Cardiac fibroblast (primary cell): Measurements from ENCODE around the gene SOAT1.
"Not testable (repeated sequence)": the region's sequence is repeated elsewhere in the genome, so short reads cannot be mapped to it uniquely, and the experiment has no call there.

Source experiments
- DNase-seq, 2 donors: peaks; one replicate each; pipeline versions ENCODE4 v3.0.0 to v3.0.0-alpha.2; 2010; ENCODE audit warnings: low read depth in 2 of 2
- H3K4me3 ChIP-seq, 2 donors: replicated peaks in 1 of 2; 1 replicate in 1 of 2; 2 replicates in 1 of 2; pipeline ENCODE4 v1.5.1; 2011; ENCODE audit warnings: low read depth in 2 of 2, low read length in 2 of 2, mild to moderate bottlenecking in 2 of 2, moderate library complexity in 1 of 2
- TF ChIP-seq, protein P1 (sequence below): IDR thresholded peaks from one replicate; pipeline ENCODE4 v1.5.1; 2011; ENCODE audit warnings: low read depth, mild to moderate bottlenecking, low read length, inconsistent platforms

The SOAT1 gene

DNA sequence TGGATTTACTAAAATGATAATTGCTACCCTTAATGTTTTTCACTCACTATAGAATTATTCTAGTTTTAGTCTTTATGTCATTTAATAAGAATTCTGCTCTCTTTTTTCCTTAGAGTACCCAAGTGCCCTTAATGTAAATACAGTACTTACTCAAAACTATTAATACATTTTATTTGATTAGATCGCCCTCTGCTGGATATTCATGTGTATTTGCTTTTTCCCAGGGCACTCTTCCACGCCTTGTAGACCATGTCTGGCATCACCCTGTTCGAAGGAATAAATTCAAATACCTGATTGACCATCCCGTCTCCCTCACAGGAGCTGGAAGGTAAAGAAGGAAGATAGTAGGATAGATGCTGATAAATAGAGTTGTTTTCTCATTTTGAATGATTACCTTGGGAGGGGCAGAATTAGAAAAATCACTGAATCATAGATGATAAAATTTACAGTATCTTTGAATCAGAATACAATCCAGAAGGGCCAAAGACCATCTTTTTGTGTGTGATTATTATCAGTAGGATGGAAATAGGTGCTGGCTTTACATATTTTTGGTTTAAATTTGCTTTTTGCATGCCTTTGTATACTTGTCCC, 76.2 kb downstream of the SOAT1 start:
- no peak overlapping the region for H3K4me3 ChIP-seq
- TF ChIP-seq, protein P1, sequence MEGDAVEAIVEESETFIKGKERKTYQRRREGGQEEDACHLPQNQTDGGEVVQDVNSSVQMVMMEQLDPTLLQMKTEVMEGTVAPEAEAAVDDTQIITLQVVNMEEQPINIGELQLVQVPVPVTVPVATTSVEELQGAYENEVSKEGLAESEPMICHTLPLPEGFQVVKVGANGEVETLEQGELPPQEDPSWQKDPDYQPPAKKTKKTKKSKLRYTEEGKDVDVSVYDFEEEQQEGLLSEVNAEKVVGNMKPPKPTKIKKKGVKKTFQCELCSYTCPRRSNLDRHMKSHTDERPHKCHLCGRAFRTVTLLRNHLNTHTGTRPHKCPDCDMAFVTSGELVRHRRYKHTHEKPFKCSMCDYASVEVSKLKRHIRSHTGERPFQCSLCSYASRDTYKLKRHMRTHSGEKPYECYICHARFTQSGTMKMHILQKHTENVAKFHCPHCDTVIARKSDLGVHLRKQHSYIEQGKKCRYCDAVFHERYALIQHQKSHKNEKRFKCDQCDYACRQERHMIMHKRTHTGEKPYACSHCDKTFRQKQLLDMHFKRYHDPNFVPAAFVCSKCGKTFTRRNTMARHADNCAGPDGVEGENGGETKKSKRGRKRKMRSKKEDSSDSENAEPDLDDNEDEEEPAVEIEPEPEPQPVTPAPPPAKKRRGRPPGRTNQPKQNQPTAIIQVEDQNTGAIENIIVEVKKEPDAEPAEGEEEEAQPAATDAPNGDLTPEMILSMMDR: peak; percentile 55
- peak; percentile 83 to 85 for DNase-seq

DNA sequence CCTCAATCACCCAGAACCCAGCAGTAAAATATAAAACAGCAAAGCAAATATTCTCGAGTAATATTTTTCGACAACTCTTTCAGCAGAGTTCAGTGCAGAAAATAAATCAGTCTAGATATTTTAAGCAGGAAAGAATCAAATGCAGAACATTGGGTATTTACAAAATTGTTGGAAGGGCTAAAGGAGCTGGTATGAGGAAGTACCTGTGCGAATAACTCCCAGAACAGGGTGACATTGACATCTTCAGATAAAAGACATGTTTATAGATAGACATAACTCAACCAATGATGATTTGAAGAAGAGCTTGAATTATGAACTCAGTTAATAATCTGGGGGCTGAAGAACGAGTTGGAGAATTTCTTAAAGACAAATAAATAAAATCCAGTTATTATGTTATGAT, 78.6 kb downstream of the SOAT1 start:
- DNase-seq: no peak
- H3K4me3 ChIP-seq: no peak overlapping the region
- TF ChIP-seq, protein P1: no peak

DNA sequence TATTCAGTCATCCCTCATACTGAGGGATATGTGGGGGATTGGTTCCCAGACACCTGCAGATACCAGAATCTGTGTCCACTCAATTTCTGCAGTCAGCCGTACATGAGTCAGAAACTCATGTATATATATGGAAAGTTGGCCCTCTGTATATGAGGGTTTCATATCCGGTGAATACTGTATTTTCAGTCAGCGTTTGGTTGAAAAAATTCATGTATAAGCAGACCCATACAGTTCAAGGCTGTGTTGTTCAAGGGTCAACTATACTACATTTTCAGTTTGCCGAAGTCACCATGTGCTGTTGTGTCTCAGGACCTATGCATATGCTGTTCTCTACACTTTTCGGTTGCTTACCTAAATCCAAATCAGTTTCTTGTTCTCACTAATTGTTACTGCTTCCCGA, 82.6 kb downstream of the SOAT1 start:
- no peak for DNase-seq
- TF ChIP-seq, protein P1: no peak
- no peak overlapping the region for H3K4me3 ChIP-seq

DNA sequence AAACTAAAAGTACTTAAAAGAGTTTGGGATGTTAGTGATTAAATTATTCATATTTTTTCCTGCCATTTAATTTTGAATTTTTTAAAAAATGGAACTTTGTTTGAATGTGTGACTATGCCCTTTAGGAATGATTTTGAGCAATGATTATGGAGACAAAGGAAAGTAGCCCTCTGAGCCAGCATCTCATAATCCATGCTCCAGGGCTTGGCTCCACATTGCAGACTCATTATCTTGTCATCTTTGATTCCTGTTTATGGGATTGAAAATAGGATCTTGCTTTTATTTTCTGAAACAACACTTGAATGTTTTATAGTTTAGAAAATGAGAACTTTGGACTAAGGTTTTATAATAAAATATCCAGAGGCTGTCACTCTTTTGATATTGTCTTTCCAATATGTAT, 86.7 kb downstream of the SOAT1 start:
- no peak overlapping the region for H3K4me3 ChIP-seq
- no peak for DNase-seq
- TF ChIP-seq, protein P1: no peak

DNA sequence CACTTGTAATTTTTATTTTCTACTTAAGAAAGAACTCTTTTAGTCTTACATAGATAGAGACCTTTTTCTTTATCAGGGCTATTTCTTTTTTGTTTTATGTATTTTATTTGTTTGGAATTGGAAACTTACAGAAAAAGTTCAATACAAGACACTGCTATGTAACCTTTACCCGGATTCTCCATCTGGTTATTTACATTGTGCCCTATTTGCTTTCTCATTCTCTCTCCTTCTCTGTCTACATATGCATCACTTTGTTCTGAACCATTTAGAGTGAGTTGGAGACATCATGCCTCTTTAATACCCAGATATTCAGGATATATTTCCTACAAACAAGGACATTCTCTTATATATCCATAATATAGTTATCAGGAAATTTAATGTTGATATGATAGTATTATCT, 90.4 kb downstream of the SOAT1 start:
- DNase-seq: no peak
- TF ChIP-seq, protein P1: no peak
- no peak overlapping the region for H3K4me3 ChIP-seq

DNA sequence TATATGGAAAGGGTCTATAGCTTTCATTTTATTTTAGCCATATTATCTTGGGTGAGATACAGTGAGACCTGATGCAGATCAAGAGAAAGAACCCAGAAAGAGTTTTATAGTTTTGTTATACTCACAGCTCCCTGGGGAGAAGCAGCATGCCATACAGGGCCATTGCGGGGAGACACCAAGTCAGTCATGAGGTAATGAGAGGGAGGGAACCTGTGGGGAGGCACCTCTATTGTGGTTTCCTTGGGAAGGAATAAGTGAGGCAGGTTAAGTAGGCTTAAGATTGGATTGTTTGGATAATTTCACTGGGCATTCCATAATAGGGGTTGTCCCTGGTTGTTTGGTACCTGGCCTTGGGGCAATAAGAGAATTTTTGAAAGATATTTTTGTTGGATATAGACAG, 91.9 kb downstream of the SOAT1 start:
- DNase-seq: no peak
- no peak overlapping the region for H3K4me3 ChIP-seq
- TF ChIP-seq, protein P1: no peak

DNA sequence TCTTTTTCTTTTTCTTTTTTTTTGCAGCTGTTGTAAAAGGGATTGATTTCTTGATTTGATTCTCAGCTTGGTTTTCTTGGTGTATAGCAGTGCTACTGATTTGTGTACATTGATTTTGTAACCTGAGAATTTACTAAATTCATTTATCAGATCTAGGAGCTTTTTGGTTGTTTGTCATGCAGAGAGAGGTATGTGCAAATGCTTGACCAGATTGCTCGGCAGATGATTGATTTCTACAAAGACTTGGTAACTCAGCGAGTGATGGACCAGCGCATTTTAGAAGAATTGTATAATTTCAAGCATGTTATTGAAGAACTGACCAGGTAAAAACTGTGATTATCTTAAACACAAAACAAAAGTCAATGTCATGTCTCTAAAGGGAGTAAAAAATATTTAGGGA, 100.1 kb downstream of the SOAT1 start:
- DNase-seq: no peak
- TF ChIP-seq, protein P1: no peak

DNA sequence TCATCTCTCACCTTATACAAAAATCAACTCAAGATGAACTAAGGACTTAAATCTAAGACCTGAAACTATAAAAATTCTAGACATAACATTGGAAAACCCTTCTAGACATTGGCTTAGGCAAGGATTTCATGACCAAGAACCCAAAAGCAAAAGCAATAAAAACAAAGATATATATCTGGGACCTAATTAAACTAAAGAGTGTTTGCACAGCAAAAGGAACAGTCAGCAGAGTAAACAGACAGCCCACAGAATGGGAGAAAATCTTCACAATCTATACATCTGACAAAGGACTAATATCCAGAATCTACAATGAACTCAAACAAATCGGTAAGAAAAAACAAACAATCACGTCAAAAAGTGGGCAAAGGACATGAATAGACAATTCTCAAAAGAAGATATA, 105.8 kb downstream of the SOAT1 start:
- not testable (repeated sequence) for DNase-seq, H3K4me3 ChIP-seq

More for the DNA sequence above, 100.1 kb downstream of the SOAT1 start:
- no peak overlapping the region for H3K4me3 ChIP-seq
